Erythroblast (primary cell): ENCODE data around the gene PELI3.

Experiments
- GATA1 ChIP-seq: IDR thresholded peaks from 2 replicates; pipeline ENCODE4 v1.6.1; 2011; ENCODE audit warnings: low read depth, mild to moderate bottlenecking, control low read depth, low read length, moderate library complexity
- POLR2A ChIP-seq: IDR thresholded peaks from 2 replicates; pipeline ENCODE4 v1.6.1; 2011; ENCODE audit warnings: mild to moderate bottlenecking, low read length

GRCh38 chr11:66477263-66478201 is 10.8 kb downstream of the PELI3 start:
- TF ChIP-seq POLR2A (no peak), GATA1 (no peak)
